ENCODE measurements around the gene LENG9. TPM values are rescaled to one million over a fixed set of nuclear protein-coding genes. Genes with fewer than 3 reads are reported as not detected.
A peak's percentile ranks its signal among the peaks of the same experiment; 100 is the strongest.

Gene LENG9
- total RNA-seq, 1 donor from 2014 or later: 3.9 TPM

DNA sequence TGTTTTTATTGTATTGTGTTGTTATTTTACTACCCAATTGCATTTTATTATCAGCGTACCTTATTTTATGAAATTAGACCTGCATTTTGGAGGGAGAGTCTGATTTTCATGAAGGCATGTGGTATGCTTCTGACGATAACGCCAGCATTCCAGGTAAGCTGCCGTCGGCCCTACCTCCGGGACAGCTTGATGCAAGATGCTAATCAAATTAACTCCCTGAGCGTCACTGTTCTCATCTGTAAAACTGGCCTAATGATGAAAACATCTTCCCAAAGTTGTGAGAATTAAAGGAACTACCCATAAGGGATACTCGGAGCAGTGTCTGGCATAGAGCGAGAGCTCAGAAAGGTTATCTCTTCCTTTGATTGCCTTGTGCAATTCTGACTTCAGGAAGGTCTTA, 26.2 kb upstream of the LENG9 start:
- H3K36me3 Mint-ChIP-seq: no peaks in the 10 kb centered on the region
- TF ChIP-seq, protein P1, sequence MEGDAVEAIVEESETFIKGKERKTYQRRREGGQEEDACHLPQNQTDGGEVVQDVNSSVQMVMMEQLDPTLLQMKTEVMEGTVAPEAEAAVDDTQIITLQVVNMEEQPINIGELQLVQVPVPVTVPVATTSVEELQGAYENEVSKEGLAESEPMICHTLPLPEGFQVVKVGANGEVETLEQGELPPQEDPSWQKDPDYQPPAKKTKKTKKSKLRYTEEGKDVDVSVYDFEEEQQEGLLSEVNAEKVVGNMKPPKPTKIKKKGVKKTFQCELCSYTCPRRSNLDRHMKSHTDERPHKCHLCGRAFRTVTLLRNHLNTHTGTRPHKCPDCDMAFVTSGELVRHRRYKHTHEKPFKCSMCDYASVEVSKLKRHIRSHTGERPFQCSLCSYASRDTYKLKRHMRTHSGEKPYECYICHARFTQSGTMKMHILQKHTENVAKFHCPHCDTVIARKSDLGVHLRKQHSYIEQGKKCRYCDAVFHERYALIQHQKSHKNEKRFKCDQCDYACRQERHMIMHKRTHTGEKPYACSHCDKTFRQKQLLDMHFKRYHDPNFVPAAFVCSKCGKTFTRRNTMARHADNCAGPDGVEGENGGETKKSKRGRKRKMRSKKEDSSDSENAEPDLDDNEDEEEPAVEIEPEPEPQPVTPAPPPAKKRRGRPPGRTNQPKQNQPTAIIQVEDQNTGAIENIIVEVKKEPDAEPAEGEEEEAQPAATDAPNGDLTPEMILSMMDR (conservative IDR thresholded peaks at IDR 0.05): no peak
- H3K4me1 Mint-ChIP-seq (ENCODE audit: unreplicated experiment): no peaks in the 10 kb centered on the region
- no peak overlapping the region for H3K27ac Mint-ChIP-seq
- H3K9me3 Mint-ChIP-seq: peaks cover 4% of the 10 kb centered on the region
- no peaks in the 10 kb centered on the region for H3K27me3 Mint-ChIP-seq
- H3K4me3 Mint-ChIP-seq: no peak overlapping the region
- no peak for DNase-seq (ENCODE audit: extremely low spot score, unreplicated experiment)

DNA sequence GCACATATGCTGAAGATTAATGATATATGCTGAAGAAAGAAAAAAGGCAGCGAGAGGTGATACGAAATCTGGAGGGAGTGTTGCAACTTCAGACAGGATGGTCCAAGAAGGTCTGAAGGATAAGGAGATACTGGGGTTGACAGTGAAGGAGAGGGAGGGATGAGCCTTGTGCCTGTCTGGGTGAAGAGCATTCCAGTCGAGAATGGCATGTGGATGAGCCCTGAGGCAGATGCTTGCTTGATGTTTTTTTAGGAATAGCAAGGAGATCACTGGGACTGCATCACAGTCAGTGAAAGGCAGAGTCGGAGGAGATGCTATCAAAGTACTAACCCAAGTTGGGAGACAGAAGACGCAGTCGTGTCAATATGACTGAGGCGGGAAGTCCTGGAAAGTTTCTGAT, 25.8 kb upstream of the LENG9 start:
- Mint-ChIP-seq H3K27ac (no peak overlapping the region), H3K36me3 (no peaks in the 10 kb centered on the region), H3K4me3 (no peak overlapping the region), H3K9me3 (peaks cover 4% of the 10 kb centered on the region), H3K27me3 (peaks cover 2% of the 10 kb centered on the region), H3K4me1 (ENCODE audit: unreplicated experiment) (no peaks in the 10 kb centered on the region)
- no peak for DNase-seq (ENCODE audit: extremely low spot score, unreplicated experiment)
- TF ChIP-seq, protein P1 (conservative IDR thresholded peaks at IDR 0.05): no peak

DNA sequence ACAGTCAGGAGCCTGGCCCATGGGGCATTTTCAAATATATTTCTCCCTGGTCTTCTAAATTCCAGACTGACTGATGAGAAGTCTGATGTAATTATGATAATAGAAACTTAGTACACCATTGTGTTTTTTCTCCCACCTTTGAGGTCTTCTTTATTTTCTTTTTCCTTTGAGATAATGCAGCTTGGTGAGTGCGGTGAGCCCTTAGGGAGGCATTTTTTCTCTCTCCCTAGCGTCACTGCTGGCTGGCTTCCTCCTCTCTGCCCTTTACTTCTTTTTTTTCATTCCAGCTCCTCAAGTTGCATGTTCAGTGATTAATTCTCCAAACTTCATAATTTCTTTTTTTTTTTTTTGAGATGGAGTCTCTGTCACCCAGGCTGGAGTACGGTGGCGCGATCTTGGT, 22.3 kb upstream of the LENG9 start:
- H3K27ac Mint-ChIP-seq: no peak overlapping the region
- H3K36me3 Mint-ChIP-seq: no peaks in the 10 kb centered on the region
- DNase-seq (ENCODE audit: extremely low spot score, unreplicated experiment): no peak
- TF ChIP-seq, protein P1 (conservative IDR thresholded peaks at IDR 0.05): no peak
- H3K9me3 Mint-ChIP-seq: no peaks in the 10 kb centered on the region
- peaks cover 16% of the 10 kb centered on the region for H3K27me3 Mint-ChIP-seq
- H3K4me3 Mint-ChIP-seq: no peak overlapping the region
- H3K4me1 Mint-ChIP-seq (ENCODE audit: unreplicated experiment): peaks cover 3% of the 10 kb centered on the region

DNA sequence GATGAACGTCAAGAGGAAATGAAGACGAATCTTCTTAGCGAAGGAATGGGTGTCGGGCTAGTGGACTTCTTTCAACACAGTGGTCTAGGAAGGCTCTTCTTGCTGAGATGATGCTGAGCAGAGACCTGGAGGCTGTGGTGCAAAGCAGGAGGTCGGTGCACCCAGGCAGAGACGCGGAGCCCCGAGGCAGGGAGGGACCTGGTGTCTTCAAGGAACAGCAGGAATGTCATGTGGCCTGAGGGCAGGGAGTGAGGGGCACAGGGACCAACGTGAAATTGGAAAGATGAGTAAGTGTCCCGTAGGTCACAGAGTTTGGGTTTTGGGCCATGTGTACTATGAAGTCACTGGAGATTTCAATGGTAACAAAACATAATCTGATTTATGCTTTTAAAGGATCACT, 20.9 kb upstream of the LENG9 start:
- H3K9me3 Mint-ChIP-seq: no peaks in the 10 kb centered on the region
- peaks cover 3% of the 10 kb centered on the region for H3K4me1 Mint-ChIP-seq (ENCODE audit: unreplicated experiment)
- no peaks in the 10 kb centered on the region for H3K36me3 Mint-ChIP-seq
- no peak overlapping the region for H3K4me3 Mint-ChIP-seq
- H3K27me3 Mint-ChIP-seq: peaks cover 16% of the 10 kb centered on the region
- DNase-seq (ENCODE audit: extremely low spot score, unreplicated experiment): no peak
- TF ChIP-seq, protein P1 (conservative IDR thresholded peaks at IDR 0.05): no peak
- no peak overlapping the region for H3K27ac Mint-ChIP-seq

DNA sequence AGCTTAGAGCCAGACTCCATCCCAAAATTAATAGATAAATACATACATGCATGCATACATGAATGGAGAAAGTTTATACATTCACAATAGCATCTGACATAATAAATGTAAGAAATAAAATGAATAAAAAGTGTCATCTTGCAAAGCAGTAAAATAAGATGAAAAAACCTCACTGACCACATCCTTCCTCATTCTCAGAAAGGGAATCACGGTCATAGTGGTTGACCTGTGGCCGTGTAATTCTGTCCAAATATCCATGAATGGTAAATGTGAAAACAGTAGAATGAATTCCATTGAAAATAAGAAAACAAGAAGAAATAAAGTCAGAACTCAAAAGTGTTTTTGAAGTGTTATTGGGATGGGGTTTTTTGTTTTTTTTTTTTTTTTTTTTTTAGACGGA, 19.3 kb upstream of the LENG9 start:
- TF ChIP-seq, protein P1 (conservative IDR thresholded peaks at IDR 0.05): no peak
- H3K4me1 Mint-ChIP-seq (ENCODE audit: unreplicated experiment): peaks cover 8% of the 10 kb centered on the region
- peaks cover 21% of the 10 kb centered on the region for H3K27me3 Mint-ChIP-seq
- no peak overlapping the region for H3K4me3 Mint-ChIP-seq
- no peaks in the 10 kb centered on the region for H3K36me3 Mint-ChIP-seq
- no peaks in the 10 kb centered on the region for H3K9me3 Mint-ChIP-seq
- DNase-seq (ENCODE audit: extremely low spot score, unreplicated experiment): no peak
- no peak overlapping the region for H3K27ac Mint-ChIP-seq

DNA sequence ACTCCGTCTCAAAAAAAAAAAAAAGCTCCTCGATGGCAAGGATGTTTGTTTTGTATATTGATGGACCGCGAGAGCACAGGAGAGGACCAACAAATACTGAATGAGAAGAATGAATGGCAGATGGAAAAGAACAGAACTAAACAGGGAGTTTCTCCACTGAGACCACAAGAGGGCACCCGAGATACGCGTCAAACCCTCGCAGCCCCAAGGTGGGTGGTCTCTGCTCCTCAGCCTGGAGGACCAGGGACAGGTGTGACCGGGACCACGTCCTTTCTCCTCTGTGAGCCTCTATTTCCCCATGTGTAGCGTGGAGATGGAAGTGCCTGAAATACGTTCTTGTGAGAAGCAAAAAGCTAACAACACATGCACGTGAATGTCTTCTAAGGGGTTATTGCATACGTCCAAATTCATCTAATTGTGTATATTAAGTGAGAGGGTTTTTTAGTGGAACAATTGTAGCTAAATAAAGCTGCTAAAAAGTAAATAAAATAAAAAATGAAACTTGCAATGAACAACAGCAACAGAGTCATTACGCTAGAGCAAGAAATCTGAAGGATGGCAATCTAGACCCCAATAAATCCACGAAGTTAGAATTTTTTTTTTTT, 17.9 kb upstream of the LENG9 start:
- H3K27ac Mint-ChIP-seq: no peak overlapping the region

More for the DNA sequence above, 17.9 kb upstream of the LENG9 start:
- TF ChIP-seq, protein P1 (conservative IDR thresholded peaks at IDR 0.05): peak; percentile 84
- H3K27me3 Mint-ChIP-seq: peaks cover 31% of the 10 kb centered on the region
- H3K36me3 Mint-ChIP-seq: no peaks in the 10 kb centered on the region
- no peak for DNase-seq (ENCODE audit: extremely low spot score, unreplicated experiment)
- no peaks in the 10 kb centered on the region for H3K9me3 Mint-ChIP-seq
- H3K4me1 Mint-ChIP-seq (ENCODE audit: unreplicated experiment): peaks cover 18% of the 10 kb centered on the region
- no peak overlapping the region for H3K4me3 Mint-ChIP-seq
